GDM1 (cell line): ENCODE results near the gene DGKG.

Experiments
- DNase-seq: peaks from one replicate; lab custom pipeline; 2025; lab: John Stamatoyannopoulos, UW

The DGKG gene

DNA sequence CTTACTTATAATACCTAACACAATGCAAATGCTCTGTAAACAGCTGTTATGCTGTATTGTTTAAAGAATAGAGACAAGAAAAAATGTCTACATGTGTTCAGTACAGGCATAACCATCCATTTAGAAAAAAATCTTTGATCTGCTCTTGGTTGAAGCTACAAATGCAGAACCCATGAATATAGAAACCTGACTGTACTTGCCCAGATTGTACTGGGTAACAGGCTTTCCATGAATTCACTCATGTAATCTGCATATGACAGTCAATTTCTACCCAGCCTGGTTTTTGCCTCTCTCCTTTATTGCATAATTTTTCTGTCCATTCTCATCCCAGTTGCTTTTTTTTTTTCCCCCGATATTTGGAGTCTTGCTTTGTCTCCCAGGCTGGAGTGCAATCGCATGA is 190.5 kb downstream of the DGKG start:
- no peak for DNase-seq

DNA sequence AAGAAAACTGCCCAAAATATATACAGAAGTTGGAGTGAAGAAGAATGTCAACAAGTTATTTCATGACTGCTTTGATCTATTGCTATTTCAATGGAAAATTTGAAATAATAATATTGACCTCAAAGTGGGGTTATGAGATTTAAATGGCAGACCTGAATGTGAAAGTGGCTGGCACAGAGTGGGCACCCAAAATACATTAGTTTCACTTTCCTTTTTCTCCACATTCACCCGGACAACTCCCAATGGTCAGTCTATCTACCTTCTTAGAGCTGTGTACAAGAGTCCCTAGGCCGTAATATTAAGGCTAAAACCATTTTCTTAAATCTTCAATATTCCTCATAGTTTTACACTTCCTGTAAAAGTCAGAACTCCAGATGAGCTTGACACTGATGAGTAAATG is 191.5 kb downstream of the DGKG start:
- no peak for DNase-seq

DNA sequence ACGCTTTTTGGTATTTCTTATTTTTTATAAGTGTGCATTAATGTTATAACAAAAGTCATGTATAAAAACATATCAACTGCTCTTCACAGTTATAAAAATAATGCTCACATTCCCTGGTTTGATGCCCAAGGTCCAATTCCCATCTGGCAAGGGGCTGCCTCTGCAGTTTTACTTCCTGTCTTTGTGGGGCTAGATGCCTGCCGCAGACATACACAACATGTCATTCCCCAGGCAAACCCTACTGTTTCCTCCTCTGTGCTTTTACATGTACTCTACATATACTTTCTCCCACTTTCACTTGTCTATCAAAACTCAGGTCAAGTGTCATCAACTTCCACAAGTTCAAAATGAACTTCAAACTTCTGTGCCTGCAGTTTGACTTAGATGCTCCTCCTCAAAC is 192.7 kb downstream of the DGKG start:
- no peak for DNase-seq

DNA sequence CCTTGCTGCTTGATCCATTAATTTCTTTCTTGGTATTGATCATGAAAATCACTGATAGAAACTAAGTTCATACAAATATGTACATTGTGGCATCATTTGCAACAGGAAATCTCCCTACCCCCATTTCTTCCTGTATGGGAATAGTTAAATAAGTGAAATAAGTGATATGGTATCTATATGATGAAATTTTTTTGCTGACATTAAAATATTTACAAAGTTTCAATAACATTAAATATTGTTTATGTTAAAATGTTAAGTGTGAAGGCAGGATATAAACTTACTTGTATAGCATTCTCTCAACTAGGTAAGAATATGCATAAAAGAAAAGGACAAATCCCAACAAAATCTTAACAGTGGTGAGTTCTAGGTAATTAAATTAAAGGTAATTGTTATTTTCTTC is 193.1 kb downstream of the DGKG start:
- no peak for DNase-seq

DNA sequence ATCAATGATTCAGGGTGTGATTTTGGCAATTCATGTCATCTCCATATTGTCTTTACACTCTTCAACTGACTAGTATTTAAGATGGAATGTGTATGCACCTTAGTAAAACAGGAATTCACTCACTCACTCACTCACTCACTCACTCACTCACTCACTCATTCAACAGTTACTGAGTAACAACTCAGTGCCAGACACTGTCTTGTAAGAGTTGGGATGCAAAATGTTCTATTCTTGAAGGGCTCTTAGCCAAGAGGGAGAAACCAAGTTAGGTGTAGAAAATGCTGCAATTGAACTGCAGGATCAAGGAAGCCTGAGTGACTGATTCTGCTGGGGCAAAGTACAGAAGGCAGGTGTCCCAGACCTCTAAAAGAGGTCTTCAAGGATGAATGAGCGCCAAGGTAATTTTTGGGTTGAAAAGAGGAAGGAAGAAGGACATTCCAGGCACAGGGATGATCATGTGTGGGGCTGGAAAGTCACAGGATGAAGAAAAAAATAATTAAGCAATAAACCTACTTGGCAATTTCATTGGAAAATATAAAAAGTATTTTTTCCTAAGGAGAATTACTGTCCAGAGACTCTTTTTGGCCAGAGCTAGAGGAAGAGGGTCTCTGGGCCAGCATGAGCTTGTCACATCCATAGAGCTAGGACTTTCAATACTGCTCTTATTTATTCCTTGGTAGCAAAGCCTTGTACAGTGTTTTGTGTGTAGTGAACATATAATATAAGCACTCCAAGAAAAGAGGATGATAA is 194.2 kb downstream of the DGKG start:
- DNase-seq = no peak

DNA sequence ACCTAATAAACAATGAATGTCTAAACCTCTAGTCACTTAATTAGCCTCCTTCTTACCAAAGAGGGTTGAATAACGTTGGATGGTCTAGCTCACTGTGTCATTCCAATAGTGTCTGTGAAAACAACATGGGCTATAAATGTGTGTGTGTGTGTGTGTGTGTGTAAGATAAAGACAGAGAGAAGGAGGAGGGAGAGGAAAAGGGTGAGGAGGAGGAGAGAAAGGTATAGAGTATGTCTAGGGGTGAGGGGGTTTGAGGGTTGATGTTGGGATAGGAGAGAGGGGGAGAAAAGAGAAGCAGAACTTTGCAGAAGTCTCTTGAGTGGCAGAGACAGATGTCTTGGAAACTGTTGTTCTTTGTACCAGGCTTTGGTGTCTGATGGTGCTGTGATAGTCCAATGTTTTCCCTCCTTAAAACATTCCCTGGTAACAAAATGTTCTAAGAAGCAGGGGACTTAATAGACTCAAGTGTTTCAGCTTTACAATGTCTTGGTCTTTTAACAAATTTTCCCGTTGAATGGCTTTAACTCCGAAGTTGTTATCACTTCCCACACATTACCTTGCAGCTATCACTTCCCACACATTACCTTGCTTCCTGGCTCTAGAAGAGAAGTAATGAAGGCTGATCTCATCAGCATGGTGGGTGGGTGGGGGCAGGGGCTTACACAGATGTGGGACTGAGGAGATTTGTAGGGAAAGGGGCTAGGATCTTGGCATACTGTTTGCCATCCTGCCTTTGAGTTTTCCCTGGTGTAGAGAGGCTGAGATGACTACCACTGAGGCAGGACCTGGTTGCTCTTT is 195.3 kb downstream of the DGKG start:
- DNase-seq = no peak

DNA sequence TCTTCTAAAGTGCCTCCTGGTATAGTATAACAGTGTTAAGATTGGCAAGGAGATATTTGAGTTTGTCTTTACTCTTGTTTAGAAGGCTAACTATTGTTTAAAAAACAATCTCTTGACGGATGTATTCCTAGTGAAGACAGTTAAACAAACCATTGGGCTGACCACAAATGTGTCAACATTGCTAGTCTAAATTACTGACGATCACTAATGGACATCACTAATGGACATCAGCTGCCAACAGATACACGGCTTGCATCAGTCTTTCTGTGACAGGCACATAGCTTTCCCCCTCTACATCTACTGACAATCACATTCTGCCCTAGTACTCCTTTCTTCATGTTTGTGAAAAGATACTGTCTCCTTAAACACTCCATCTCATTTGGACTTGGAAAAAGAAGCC is 196.0 kb downstream of the DGKG start:
- DNase-seq = no peak

DNA sequence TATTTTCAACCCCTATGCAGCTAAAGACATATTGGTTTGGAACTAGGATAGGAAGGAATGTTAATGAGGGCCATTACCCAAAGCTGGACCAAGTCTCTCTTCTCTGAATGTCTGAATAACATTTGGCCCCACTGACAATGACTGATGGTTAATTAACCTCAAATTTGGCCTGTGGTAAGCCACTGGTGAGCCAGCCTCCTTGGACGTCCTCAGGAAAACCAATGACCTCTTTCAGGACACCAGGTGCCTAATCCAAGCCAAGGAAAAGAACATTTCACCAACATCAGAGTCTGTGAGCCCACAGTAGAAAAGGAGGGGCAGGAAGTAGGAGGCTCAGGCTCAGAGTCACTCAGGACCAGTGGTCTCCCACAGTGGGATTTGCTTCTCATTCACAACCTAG is 196.7 kb downstream of the DGKG start:
- no peak for DNase-seq

DNA sequence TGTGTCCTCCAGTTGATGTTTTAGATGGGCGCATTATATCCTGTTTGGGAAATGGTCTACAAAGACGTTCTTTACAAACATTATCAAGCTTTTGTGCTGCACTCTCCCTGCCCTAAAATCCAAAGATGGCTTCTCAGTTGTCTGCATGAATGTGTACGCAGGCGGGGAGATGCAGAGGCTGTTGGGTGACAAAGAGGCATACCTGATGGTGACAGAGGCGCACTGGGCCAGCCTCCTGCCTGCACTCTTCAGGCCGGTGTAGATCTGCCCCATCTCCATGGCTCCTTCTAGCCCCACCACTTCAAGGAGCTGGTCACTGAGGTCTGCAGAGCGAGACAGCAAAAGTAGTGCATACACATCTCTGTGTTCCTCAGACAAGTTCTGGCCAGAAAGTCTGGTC is 197.3 kb downstream of the DGKG start:
- DNase-seq = no peak

DNA sequence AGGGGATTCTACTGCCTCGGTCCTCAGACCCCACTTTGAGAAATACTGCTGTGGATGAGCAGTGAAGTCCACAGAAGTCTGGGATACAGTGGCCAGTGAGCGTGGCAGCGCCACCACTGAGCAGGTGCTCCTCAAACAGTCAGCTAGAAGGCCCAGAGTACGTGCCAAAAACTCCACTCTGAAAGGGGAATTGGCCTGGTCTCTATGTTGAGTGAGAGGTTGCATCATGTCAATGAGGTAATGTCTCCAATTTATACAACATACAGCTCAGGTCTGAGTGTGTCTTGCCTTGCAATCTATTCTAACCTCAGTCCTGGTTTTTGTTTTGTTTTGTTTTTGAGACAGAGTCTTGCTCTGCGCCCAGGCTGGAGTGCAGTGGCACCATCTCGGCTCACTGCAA is 199.8 kb downstream of the DGKG start:
- DNase-seq = no peak

DNA sequence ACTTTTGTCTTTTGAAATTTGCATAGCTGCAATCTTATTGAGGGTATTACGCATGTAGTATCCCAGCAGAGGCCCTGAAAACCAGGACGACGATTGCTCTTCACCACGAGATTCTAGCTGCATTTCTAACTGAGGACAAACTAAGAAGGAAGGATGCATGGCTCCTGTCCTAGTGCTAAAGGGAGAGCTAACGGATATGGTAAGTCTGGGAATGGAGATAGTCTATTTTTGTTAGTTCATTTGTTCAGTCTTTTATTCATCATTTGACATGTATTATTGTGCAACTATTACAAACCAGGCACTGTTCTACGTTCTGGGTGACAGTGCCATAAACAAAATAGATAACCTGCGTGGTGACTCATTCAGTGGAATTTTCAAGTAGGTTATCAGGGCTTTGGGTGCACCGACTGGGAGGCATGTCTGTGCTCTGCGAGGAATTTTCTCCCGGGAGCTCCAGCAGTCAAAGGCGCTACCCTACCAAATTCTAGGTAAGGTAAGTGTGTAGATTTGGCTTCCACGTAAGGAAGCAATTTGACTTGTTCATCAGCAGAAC is 201.3 kb downstream of the DGKG start:
- DNase-seq = no peak

DNA sequence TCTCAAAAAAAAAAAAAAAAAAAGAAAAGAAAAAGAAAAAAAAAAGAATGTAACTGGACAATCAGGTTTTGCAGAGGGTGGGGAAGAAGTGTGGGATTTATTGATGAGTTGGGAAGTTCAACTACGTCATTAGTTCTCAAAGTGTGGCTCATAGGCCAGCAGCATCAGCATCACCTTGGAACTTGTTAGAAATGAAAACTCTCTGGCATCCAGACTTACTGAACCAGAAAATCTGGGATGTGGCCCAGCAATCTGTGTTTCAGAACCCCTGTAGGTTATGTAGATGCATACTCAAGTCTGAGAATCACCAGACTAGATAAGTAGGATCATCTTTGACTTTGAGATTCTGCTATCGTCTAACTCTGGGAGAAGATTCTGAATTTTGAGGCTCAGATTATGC is 207.4 kb downstream of the DGKG start:
- DNase-seq = no peak

DNA sequence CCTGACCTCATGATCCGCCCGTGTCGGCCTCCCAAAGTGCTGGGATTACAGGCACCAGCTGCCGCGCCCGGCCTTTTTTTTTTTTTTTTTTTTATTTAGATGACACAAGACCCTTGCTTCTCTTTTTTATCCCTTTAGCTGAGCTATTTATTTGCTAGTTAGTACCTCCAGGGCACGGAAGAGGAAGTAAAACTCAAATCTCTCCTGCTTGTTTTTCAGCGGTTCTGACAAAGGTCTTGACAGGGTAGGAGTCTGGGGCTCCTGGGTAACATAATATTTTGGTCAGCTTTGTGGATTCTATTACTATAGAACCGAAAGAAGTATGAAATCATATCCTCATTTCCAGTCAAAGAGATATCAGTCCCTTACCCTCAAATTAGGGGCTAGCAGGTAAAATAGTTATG is 209.1 kb downstream of the DGKG start:
- DNase-seq = peak; percentile 39

DNA sequence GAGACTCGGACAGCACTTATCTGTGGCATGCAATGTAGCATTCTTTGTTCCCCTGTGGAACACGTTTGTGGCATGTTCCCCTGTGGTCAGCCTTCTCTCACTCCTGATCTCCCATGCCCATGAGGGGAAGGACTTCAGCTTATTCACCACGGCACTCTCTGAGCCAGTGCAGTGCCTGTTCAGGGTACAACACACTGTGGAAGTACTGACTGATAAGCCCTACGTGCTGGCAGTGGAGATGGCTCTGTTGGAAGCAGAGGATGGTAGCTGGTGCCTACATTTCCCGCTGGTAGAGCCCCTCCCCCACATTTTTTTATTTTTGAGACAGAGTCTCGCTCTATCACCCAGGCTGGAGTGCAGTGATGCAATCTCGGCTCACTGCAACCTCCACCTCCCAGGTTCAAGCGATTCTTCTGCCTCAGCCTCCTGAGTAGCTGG is 209.7 kb downstream of the DGKG start:
- no peak for DNase-seq

DNA sequence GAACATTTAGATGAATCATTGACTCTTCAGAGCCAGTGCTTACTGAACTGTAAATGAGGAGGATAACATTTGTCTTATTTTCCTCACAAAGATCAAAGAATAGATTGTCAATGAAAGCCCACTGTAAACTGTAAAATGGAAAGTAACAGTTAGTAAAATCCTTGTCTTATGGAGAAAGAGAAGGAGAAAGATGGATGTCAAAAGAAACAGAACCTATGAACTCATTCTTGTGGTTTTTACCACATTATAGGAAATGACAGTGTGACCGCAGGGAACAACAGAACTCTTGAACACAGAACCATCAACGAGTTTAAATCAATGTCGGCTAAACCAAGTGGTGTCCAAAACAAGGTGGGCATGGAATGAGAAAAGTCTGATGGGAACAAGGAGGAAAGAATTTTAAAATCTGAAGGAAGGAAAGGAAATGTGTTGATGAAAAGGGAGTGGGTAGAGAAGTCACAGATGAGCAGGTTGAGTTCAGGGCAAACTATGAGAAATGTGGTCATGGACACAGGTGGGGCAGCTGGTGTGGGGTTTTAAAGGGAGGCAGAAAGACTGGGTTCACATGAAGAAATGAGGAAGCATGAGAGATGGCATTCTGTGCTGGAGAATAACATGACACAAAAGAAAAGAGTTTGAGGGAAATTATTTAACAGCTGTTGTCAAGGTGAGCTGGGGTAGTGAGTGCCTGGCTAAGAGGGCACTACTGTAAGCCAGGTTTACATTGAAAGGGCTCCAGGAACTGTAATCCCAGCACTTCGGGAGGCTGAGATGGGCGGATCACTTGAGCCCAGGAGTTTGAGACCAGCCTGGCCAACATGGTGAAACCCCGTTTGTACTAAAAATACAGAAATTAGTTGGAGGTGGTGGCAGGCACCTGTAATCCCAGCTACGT is 210.7 kb downstream of the DGKG start:
- DNase-seq = no peak

DNA sequence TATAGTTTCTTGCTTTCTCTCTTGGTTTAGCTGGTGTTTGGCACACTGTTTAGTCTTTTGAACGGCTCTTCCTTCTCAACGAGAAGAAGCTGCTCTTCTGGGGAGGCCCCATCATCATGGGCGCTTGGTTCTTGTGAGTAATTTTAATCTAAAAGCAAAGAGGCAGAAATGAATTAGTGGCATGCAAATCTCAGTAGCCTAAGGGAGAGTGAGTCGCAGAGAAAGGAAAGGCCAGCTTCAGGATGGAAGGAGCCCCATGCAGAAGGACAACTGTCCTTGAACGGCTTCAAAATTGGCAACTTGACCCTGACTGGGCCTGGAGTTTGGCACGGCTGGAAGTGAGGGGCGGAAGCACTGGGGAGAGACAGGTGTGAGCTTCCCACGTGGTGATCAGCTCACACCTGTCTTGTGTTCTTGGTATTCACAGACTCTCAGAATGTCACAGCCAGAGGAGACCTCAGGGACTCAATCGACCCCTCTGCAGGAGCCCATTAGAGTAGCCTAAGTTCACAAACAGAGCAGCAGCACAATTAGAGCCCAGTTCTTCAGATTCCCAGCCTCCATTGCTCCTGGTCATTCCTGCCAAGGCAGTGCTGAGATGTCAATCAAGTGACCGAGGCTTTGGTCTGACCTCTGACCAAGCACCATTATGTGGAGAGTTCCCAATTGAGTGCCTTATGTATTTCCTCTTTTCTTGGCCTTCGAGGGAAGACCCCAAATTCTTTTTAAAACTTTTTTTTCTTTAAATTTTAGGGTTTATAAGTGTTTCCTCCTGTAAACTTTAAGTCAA is 211.8 kb downstream of the DGKG start:
- DNase-seq = no peak

DNA sequence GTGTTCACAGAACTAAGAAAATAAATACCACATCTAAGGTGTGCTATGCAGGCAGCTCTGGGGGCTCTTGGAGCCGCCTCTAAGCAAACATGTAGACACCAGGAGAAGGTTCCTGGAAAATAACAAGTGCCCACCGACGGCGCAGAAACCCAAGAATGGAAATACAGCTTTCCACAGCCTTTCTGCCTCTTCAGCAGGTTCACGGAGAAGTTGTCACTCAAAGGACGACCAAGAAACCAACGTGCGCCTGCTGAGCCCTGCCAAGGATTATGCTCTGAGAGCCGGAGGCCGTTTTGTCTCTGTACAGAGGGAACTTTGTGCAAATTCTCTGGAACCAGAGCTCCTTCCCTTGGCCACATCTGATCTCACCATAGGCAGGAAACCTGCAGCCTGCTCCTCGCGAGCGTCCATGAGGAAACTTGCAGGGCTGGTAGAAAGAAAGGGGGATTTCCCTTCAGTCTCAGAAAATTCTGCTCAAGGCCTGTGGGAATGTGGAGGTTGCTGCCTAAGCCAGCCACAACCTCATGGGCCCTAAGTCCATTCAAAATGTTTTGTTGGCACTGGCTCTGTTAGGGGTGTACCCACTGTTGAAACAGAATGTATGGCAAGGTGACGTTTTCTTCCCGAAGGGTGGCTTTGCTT is 212.6 kb downstream of the DGKG start:
- DNase-seq = no peak

DNA sequence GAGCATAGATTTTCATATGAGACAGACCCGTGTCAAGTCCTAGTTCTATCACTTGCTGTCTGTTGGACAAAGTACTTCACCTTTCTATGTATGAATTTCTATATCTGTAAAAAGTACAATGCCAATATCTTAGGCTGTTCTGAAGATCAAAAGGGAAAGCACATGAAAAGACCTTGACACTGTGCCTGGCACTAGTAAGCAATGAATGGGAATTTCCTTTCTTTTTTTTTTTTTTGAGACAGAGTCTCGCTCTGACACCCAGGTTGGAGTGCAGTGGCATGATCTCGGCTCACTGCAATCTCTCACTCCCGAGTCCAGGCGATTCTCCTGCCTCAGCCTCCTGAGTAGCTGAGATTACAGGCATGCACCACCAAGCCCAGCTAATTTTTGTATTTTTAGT is 217.8 kb downstream of the DGKG start:
- DNase-seq = no peak

DNA sequence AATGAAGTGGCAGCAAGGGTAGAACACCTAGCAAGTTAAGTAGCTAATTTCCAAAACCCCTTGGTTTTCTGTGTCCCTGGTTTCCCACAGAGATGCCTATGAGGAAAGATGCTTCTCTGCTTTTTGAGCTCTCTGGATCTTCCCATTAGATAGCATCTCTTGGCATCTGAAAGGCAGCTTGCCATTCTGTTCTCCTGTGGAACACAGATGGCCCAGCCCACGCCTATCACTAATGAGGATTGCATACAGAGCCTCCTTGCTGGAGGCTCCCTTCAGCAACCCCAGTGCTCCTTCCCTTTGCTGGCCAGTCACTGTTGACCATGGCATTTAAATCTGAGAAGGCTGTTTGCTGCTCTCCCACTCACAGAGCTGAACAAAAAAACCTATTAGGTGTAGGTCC is 218.8 kb downstream of the DGKG start:
- no peak for DNase-seq

DNA sequence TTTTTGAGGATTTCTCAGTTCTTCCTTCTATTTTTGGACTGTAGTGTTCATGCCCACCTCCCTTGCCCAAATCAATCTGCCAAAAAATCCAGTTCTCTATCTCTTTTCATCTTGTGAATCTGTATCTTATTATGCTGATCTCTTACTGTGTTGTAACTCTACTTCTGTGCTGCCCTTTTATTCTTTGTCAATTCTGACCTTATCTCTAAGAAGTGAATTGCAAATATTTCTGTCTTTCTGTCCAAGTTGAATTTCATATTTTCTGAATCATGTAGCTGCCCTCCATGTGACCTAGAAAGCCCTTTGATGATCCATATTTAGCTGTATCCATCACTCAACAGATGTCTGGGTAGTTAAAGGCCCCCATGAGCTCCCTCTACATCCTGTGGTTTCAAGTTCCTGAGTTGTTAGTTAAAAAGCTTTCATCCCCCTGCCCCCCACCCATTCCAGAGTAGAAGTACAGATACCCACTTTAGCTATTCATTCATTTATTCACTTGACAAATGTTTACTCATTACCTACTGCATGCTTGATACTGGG is 219.6 kb downstream of the DGKG start:
- peak; percentile 20 for DNase-seq

DNA sequence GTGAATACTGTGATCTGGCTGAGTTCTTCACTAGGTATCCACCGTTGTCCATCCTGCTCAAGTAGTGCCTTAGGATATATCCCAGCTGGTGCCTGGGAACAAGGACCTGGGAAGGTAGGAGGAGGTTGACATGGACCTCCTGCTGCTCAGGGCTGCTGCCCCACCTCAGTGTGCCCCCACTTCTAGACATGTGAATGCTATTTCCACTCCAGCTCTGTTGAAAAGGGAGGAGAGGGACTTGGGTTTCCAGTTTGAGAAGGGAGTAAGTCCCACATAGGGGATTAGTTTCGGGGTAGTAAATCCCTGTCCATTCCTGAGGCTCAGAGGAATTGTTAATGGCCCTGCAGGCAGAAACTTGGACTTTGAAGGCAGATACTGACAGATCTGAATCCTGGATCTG is 220.2 kb downstream of the DGKG start:
- no peak for DNase-seq
